ENCODE measurements around the gene HSD3B7.
A peak's percentile ranks its signal among the peaks of the same experiment; 100 is the strongest.

Gene HSD3B7

DNA sequence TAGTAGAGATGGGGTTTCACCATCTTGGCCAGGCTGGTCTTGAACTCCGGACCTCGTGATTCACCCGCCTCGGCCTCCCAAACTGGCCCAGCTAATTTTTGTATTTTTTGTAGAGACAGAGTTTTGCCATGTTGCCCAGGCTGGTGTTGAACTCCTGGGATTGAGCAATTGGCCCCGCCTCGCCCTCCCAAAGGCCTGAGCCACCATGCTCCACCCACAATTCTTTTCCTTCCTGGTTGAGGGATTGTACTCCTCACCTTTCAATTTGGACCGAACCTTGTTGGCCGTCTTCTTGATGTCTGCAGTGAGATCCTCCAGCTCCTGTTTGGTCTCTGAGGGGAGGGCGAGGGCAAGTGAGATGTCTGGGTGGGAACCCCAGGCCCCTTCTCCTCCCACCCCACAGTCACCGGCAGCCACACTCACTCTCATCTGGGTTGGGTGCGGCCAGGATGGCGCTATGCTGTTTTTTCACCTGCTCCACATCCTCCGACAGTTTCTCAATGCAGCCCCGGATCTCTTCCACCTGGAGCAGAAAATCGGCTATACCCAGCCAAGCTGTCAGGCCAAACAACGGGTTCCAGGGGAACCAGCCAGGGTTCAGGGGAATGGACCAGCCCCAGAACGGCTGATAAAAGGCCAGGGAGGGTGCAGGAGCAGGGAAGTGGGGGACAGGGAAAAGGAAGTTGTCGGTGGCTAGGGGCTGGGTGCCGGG lies 15.8 kb downstream of the HSD3B7 start:
- no peaks in the 10 kb centered on the region for H3K36me3 Mint-ChIP-seq
- no peak overlapping the region for H3K27ac Mint-ChIP-seq
- H3K4me3 Mint-ChIP-seq: no peak overlapping the region
- no peaks in the 10 kb centered on the region for H3K9me3 Mint-ChIP-seq
- no peaks in the 10 kb centered on the region for H3K4me1 Mint-ChIP-seq
- ATAC-seq (no peak), DNase-seq (ENCODE audit: low spot score in 2 of 2) (no peak)

DNA sequence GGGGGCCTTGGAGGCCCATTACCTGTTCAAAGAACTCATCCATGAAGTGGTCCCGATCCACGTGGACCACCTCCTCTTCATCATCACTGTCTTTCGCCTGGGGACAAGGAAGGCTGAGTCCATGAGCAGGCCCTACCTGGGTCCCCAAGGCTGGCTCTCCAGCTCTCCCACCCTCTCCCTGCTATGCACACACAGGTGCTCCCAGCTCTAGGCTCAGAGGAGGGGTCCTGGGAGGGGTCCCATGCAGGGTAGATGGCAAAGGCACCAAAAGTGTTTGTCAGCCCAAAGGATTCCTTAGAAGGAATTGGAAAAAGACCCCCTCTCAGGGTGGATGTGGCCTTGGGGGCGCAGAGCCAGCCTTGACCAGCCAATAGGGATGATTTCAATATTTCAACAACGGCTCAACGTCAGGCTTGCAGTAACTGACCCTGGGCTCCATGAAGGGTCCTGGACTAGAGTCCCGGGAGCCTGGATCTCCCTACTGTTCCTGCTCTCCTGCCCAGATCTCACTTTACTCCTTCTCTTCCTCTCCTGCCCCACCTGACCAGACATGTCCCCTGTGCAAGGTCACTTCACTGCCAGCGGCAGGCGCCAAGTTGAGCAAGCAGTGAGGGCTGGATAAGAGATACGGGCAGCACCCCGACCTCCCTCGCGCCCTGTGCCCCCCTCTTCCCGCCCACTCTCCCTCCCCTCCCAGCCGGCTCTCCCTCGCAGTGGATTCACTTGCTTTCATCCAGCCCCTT lies 16.7 kb downstream of the HSD3B7 start:
- Mint-ChIP-seq H3K9me3 (no peaks in the 10 kb centered on the region), H3K36me3 (no peaks in the 10 kb centered on the region), H3K27ac (no peak overlapping the region), H3K4me3 (no peak overlapping the region), H3K4me1 (no peaks in the 10 kb centered on the region)
- ATAC-seq (no peak), DNase-seq (ENCODE audit: low spot score in 2 of 2) (no peak)

DNA sequence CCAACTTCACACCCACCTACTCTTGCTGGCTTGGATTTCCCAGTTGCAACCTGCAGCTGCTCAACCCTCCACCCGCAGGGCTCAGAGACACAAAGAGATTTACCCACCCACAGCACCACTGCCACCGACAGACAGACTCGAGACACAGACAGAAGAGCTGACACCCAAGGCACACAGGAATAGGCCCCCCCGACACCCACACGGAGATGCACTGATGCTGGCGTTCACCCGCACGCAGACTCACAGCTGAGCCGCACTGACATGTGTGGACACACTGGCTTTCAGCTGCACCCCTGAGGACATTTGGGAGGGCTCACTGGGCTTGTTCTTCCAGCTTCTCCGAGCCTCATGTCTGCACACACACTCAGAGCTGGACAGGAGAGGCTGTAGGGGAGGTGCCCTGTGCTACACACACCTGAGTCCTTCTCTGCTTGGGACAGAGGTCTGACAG lies 17.3 kb downstream of the HSD3B7 start:
- Mint-ChIP-seq H3K27ac (no peak overlapping the region), H3K9me3 (no peaks in the 10 kb centered on the region), H3K4me1 (no peaks in the 10 kb centered on the region), H3K4me3 (no peak overlapping the region), H3K36me3 (no peaks in the 10 kb centered on the region)
- no peak for DNase-seq (ENCODE audit: low spot score in 2 of 2)
- no peak for ATAC-seq

DNA sequence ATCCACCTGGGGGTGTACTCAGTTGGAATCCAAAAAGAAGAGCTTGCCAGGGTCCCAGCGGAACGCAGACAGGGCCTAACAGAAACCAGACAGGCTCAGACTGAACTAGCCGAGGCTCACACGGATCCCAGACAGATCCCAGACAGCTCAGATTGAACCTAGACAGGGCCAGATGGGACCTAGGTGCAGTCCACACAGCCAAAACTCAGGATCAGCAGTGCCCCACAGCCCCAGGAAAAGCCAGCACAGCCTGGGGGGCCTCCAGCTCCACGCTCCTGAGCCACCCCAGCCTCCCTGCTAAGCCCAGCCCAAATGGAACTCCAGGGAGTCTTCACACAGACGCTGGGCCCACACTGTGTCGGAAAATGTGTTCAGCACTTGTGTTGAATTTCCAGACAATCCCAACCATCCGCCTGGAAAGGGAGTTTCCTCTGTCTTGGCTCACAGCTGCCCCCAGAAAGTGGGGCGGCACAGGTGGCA lies 17.9 kb downstream of the HSD3B7 start:
- ATAC-seq (peak; percentile 9), DNase-seq (ENCODE audit: low spot score in 2 of 2) (no peak)
- no peaks in the 10 kb centered on the region for H3K4me1 Mint-ChIP-seq
- H3K36me3 Mint-ChIP-seq: no peaks in the 10 kb centered on the region
- no peak overlapping the region for H3K4me3 Mint-ChIP-seq
- no peaks in the 10 kb centered on the region for H3K9me3 Mint-ChIP-seq
- H3K27ac Mint-ChIP-seq: peak overlapping the region; percentile 1

DNA sequence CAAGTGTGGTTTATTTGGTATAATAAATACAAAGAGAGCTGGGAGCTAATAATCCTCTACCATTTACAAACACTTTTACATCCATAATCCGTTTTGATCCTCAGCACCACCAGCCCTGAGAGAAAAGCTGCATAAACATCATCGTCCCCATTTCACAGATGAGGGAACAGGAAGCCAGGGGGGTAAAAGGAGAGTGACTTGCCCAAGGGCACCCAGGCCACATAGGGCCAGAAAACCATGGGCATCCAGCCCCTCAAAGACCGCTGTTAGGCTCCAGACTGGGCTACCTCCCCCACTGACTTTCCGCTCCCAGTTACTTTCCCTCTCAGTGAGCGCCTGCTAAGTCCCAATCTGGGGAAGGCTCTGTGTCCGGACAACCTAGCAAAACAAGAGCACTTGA lies 18.7 kb downstream of the HSD3B7 start:
- peak overlapping the region; percentile 1 for H3K27ac Mint-ChIP-seq
- no peak for DNase-seq (ENCODE audit: low spot score in 2 of 2)
- no peaks in the 10 kb centered on the region for H3K4me1 Mint-ChIP-seq
- no peak for ATAC-seq
- no peak overlapping the region for H3K4me3 Mint-ChIP-seq
- H3K36me3 Mint-ChIP-seq: no peaks in the 10 kb centered on the region
- no peaks in the 10 kb centered on the region for H3K9me3 Mint-ChIP-seq

DNA sequence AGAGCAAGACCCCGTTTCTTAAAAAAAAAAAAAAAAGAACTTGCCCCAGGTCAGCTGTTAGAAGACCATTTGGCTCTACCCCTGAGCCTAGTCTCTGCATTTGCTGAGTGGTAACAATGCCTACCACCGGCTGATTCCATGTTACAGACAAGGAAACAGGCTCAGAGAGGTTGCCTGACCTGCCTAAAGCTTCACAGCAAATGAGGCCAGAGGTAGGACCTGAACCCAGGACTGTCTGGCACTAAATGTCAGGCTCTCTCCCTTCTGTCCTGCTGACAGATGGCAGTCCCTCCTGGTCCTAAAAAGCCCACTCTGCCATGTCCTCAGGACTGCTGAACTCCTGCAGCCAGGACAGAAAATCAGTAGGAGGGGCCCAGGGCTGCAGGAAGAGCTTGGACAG lies 19.7 kb downstream of the HSD3B7 start:
- ATAC-seq (no peak), DNase-seq (ENCODE audit: low spot score in 2 of 2) (no peak)
- Mint-ChIP-seq H3K9me3 (no peaks in the 10 kb centered on the region), H3K36me3 (no peaks in the 10 kb centered on the region), H3K4me3 (no peak overlapping the region), H3K4me1 (peaks cover 8% of the 10 kb centered on the region), H3K27ac (no peak overlapping the region)

DNA sequence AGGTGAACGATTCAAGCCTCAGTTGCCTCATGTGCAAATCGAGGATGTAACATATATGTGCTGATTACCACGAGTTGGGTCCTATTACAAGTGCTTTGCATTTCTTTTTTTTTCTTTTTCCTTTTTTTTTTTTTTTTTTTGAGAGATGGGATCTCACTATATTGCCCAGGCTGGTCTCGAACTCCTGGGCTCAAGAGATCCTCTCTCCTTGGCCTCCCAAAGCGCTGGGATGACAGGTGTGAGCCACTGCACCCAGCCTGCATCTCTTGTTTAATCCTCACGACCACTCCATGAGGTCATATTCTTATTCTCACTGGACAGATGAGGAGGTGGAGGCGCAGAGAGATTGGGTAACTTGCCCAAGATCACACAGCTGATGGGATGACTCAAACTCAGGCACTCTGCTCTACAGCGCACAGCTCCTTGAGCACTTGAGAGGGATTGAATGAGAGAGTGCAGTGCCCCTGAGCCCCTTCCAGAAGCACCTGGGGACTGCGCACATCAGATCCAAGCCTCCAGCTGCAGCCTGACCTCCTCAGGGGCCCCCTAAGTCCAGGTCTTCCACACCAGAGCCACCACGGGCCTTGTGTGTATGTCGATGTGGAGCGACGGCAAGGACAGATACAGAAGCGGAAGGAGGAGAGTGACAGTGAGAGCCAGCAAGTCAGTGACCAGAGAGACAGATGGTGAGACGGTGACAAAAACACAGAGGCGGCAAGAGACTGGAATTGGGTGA lies 20.5 kb downstream of the HSD3B7 start:
- H3K27ac Mint-ChIP-seq: no peak overlapping the region
- no peaks in the 10 kb centered on the region for H3K9me3 Mint-ChIP-seq
- H3K4me3 Mint-ChIP-seq: no peak overlapping the region
- DNase-seq (ENCODE audit: low spot score in 2 of 2) (no peak), ATAC-seq (no peak)
- H3K4me1 Mint-ChIP-seq: peaks cover 13% of the 10 kb centered on the region
- no peaks in the 10 kb centered on the region for H3K36me3 Mint-ChIP-seq

DNA sequence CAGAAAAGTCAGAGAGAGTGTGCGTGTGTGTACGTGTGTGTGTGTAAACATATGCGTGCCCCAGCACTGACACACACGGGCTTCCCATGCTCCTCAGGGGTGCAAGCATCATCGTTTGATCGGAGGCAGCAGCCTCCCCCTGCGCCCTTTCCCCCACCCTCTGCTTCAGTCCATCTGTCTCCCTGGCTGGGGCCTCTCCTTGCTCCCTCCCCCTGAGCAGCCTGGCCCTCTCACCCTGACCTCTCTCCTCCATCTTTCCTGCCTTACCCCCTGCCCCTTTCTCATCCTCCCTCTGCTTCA lies 21.0 kb downstream of the HSD3B7 start:
- Mint-ChIP-seq H3K4me1 (peaks cover 14% of the 10 kb centered on the region), H3K9me3 (no peaks in the 10 kb centered on the region), H3K4me3 (no peak overlapping the region), H3K27ac (no peak overlapping the region), H3K36me3 (no peaks in the 10 kb centered on the region)
- DNase-seq (ENCODE audit: low spot score in 2 of 2) (no peak), ATAC-seq (no peak)

DNA sequence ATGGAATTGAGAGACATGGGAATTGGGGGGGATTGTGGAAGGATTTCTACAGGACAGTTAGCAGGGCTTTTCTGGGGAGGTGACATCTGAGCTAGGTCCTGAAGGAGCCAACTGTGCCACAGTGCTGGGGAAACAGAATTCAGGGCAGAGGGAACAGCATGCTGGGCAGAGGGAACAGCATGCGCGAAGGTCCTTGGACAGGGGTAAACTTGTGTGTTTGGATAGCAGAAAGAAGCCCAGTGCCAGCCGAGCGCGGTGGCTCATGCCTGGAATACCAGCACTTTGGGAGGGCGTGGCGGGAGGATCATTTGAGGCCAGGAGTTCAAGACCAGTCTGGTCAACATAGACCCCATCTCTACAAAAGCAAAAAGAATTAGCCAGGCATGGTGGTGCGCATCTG lies 21.6 kb downstream of the HSD3B7 start:
- DNase-seq (ENCODE audit: low spot score in 2 of 2): no peak
- no peaks in the 10 kb centered on the region for H3K36me3 Mint-ChIP-seq
- ATAC-seq: no peak
- H3K4me1 Mint-ChIP-seq: peaks cover 19% of the 10 kb centered on the region
- no peaks in the 10 kb centered on the region for H3K9me3 Mint-ChIP-seq
- H3K27ac Mint-ChIP-seq: no peak overlapping the region
- no peak overlapping the region for H3K4me3 Mint-ChIP-seq

DNA sequence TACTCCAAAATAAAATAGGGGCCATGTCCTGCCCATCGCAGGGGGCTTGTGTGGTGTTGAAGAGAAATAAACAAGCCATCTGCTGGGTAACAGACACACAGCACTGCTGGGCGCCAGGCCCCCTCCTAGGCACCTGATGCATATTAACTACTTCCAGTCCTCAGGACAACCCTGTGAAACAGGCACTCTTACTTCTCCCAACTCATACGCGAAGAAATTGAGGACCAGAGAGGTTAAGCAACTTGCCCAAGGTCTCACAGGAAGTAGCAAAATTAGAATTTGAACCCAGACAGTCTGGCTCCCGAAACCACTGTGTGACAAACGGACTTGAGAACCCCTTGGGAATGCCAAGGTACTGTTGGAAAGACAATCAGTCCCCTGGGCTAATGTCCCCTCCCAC lies 22.7 kb downstream of the HSD3B7 start:
- DNase-seq (ENCODE audit: low spot score in 2 of 2) (no peak), ATAC-seq (no peak)
- no peaks in the 10 kb centered on the region for H3K9me3 Mint-ChIP-seq
- H3K27ac Mint-ChIP-seq: no peak overlapping the region
- H3K36me3 Mint-ChIP-seq: no peaks in the 10 kb centered on the region
- peaks cover 27% of the 10 kb centered on the region for H3K4me1 Mint-ChIP-seq
- H3K4me3 Mint-ChIP-seq: no peak overlapping the region

DNA sequence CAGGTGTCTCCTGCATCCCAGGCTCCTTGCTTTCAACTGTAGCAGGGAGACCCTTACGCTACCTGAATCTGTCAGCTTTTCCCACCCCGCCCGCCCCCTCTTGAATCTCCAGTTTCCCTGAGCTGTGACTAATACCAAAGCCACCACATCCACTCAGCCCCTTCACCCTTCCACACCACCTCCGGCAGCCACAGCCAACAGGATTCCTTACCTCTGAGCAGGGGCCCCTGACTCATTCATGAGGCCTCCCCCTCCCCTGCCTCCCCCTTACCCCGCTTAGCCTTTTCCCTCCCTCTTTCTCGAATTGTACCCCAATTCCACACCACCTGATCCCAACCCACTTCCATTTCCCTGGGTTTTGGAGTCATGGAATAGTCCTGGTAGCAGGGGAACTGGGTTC lies 23.1 kb downstream of the HSD3B7 start:
- Mint-ChIP-seq H3K4me3 (no peak overlapping the region), H3K36me3 (no peaks in the 10 kb centered on the region), H3K27ac (no peak overlapping the region), H3K9me3 (no peaks in the 10 kb centered on the region), H3K4me1 (peaks cover 27% of the 10 kb centered on the region)
- no peak for DNase-seq (ENCODE audit: low spot score in 2 of 2)
- ATAC-seq: no peak

DNA sequence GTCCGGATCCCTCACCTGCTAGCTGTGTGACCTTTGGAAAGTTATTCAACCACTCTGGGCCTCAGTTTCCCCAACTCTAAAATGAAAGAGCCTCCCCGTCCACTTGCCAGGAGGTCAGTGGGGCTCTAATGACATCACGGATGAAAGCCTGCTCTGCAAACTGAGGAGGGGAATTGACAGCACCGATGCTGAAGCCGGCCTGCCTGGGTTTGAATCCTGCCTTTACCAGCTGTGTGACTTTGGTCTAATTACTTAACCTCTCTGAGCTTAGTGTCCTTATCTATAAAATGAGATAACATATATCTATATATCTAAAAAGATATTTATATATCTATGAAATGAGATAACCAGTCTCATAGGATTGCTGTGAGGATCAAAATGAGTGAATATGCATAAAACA lies 23.5 kb downstream of the HSD3B7 start:
- no peak overlapping the region for H3K4me3 Mint-ChIP-seq
- ATAC-seq (no peak), DNase-seq (ENCODE audit: low spot score in 2 of 2) (no peak)
- H3K9me3 Mint-ChIP-seq: no peaks in the 10 kb centered on the region
- peaks cover 30% of the 10 kb centered on the region for H3K4me1 Mint-ChIP-seq
- H3K36me3 Mint-ChIP-seq: no peaks in the 10 kb centered on the region
- H3K27ac Mint-ChIP-seq: no peak overlapping the region

DNA sequence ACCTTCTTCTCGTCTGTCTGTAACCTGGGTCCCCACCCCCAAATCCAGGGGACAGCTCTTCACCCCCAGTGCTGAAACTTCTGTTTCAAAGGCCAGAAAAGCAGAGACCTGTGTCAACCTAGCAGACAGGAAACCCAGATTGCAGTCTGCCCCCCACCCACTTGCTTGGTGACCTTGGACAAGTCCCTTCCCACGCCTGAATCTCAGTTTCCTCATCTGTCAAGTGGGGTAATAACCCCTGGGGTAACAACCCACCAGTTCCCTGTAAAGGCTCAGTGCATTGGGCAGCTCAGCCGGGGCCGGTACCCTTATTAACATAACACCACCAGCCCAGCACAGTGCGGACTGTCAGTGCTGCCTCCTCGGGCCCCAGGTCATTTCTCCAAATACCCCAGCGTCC lies 24.1 kb downstream of the HSD3B7 start:
- Mint-ChIP-seq H3K27ac (no peak overlapping the region), H3K9me3 (no peaks in the 10 kb centered on the region), H3K36me3 (no peaks in the 10 kb centered on the region), H3K4me3 (no peak overlapping the region), H3K4me1 (peaks cover 32% of the 10 kb centered on the region)
- DNase-seq (ENCODE audit: low spot score in 2 of 2) (no peak), ATAC-seq (no peak)

DNA sequence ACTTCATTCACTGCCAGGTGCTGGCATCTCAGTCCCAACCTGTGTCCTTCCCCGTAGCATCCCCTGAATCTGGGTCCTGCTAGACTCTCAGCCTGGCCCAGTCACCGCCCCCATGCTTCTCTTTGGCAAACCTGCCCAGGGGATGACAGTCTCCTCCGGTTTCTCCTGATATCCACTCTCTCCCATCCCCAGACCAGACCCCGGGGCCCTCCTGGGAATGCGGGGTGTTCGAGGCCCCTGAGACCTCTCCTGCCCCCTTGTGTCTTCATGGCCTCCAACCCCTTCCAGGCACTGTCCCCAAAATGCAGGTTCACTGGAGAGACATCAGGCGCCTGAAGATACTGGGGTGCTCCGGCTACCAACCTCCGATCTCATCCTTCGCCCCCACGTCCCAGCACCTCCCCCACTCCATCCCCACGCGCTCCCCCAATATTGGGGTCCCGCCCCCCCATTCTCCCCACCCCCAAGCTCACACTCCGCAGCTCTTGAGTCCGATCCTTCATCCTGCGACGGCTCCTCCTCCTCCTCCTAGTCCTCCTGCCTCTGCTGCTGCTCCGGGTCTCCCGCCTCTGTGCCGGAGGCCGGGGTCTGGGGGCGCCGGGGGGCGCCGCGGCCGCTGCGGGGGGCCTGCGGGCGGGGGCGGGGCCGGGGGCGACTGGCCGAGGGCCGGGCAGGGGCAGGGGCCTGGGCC lies 25.0 kb downstream of the HSD3B7 start:
- DNase-seq (ENCODE audit: low spot score in 2 of 2) (no peak), ATAC-seq (no peak)
- peaks cover 32% of the 10 kb centered on the region for H3K4me1 Mint-ChIP-seq
- peak overlapping the region; percentile 45 for H3K27ac Mint-ChIP-seq
- H3K36me3 Mint-ChIP-seq: no peaks in the 10 kb centered on the region
- peak overlapping the region; percentile 40 for H3K4me3 Mint-ChIP-seq
- H3K9me3 Mint-ChIP-seq: no peaks in the 10 kb centered on the region

DNA sequence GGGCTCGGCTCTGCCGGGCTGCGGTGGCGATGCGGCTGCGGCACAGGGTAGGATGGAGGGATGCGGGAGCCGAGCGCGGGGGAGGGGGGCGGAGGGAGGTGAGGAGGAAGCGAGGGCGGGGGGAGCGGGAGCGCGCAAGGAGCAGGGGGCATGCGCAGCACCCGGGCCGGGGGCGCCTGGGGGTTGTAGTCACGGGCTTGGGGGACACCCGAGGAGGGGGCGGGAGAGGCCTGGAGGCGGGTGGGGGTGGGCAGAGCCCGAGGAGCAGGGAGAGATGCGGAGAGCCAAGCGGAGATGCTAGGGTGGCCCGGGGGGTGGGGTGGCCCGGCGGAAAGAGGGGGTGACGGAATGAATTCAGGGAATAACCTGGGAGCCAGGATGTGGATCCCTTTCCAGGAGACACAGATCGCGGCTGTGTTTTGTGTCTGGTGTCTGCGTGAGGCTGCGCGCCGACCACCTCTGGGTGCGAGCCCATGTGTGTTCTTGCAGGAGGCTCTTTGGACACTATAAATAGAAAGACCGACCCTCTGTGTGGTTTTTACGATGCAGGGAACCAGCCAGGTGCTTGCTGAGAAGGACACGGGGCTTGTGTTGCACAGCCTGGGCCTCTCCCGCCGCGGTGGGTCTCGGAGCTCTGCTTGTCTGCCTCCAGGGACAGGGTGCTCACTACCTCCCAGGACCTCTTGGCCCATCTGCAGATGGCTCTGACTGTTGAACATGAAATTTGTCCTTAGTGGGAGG lies 25.7 kb downstream of the HSD3B7 start, which contains the start of gene STX1B:
TSS of gene STX1B (minus strand) at position 54 of the 741 bp plus-strand sequence. CDS start 242 bp downstream, outside the sequence.
- Mint-ChIP-seq H3K36me3 (no peaks in the 10 kb centered on the region), H3K4me1 (peaks cover 32% of the 10 kb centered on the region), H3K27ac (peak within 1 kb of the TSS; percentile 70), H3K4me3 (peak within 1 kb of the TSS; percentile 40), H3K9me3 (no peaks in the 10 kb centered on the region)
- DNase-seq (ENCODE audit: low spot score in 2 of 2) (no peak), ATAC-seq (no peak)

Measured in stimulated activated effector memory CD8-positive, alpha-beta T cell treated with anti-CD3 and anti-CD28 coated beads, Interleukin-12 subunit alpha, Interleukin-12 subunit beta, amount 100 ng/mL, for 72 hours (primary cell).